Measurements from ENCODE around the gene FOXP1. TPM values are rescaled to one million over a fixed set of nuclear protein-coding genes. Genes with fewer than 3 reads are reported as not detected.

Gene FOXP1
- total RNA-seq, 3 donors from 2014 or later, result 61.9 to 267 (median 146) TPM

GRCh38 chr3:71578054-71578751, 5.3 kb downstream of the FOXP1 start:
- intact Hi-C loops (cut with DNase I; ENCODE audit: low total_unique reads), result no loop called here
- Histone ChIP-seq H3K36me3 (no peaks in the 10 kb centered on the region), H3K27ac (peak overlapping the region; percentile 53 to 99), H3K9me3 (no peaks in the 10 kb centered on the region), H3K4me3 (peak overlapping the region in 2 of 3 donors; percentile 31 to 73), H3K27me3 (no peaks in the 10 kb centered on the region), H3K4me1 (no peaks in the 10 kb centered on the region)
- TF ChIP-seq CTCF (IDR thresholded peaks at IDR 0.05) (no peak), POLR2AphosphoS5 (IDR thresholded peaks at IDR 0.05) (no peak), POLR2A (IDR thresholded peaks at IDR 0.05) (no peak)
- DNase-seq (ENCODE audit: low spot score in 2 of 2), result no peak

DNA sequence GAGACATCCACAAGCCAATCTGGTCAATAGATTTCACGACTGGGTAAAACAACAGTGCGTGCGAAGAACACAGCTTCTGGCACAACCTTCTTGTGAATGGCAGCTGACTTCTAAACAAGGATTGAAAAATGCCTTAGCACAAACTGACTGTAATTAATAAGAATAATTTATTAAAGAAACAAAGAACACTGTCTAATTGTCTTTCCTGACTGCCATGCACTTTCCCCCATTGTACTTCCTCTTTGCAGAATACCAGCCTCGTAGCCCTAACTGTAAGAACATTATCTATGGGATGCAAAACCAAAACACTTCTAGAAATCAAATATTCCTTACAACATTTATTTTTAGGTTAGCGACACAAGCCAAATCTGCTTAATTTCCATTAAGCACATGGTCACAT, 6.5 kb downstream of the FOXP1 start:
- no peak for DNase-seq (ENCODE audit: low spot score in 2 of 2)
- Histone ChIP-seq H3K36me3 (no peaks in the 10 kb centered on the region), H3K27me3 (no peaks in the 10 kb centered on the region), H3K4me1 (no peaks in the 10 kb centered on the region), H3K9me3 (no peaks in the 10 kb centered on the region), H3K27ac (peak overlapping the region; percentile 69 to 99), H3K4me3 (peak overlapping the region in 2 of 3 donors; percentile 33 to 73)
- intact Hi-C loops (cut with DNase I; ENCODE audit: low total_unique reads), result no loop called here
- TF ChIP-seq CTCF (IDR thresholded peaks at IDR 0.05), result no peak

- no peaks in the 10 kb centered on the region for H3K36me3 ChIP-seq
- H3K27ac ChIP-seq, result peak overlapping the region; percentile 73 to 99
- intact Hi-C loops (cut with DNase I; ENCODE audit: low total_unique reads), result no loop called here
- TF ChIP-seq POLR2A (IDR thresholded peaks at IDR 0.05) (no peak), POLR2AphosphoS5 (IDR thresholded peaks at IDR 0.05) (no peak), CTCF (IDR thresholded peaks at IDR 0.05) (no peak)
- DNase-seq (ENCODE audit: low spot score in 2 of 2), result no peak
- no peaks in the 10 kb centered on the region for H3K9me3 ChIP-seq
- no peaks in the 10 kb centered on the region for H3K27me3 ChIP-seq
- H3K4me1 ChIP-seq, result no peaks in the 10 kb centered on the region
- peak overlapping the region in 2 of 3 donors; percentile 6 to 73 for H3K4me3 ChIP-seq
Measured at GRCh38 chr3:71575433-71575832, 8.1 kb downstream of the FOXP1 start.

DNA sequence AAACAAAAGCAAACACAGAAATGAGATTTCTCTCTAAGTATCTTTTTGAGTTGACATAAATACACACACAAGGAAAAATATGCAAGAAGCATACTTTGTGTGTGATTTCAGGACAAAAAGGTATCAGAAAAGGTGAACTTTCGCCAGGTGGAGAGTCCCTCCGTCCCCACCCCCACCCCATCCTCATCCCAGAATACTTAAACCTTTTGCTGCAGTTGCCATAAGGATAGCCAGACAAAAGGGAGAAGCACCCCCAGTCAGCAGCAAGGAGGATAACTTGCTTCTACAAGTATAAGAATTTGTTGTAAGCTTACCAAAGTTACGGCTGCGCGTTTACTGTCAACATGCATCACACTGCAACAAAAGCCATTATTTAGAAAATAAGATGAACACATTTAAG, 10.3 kb downstream of the FOXP1 start:
- no peak for DNase-seq (ENCODE audit: low spot score in 2 of 2)
- intact Hi-C loops (cut with DNase I; ENCODE audit: low total_unique reads), result no loop called here
- H3K4me3 ChIP-seq, result peak overlapping the region in 1 of 3 donors; percentile 8
- H3K36me3 ChIP-seq, result no peaks in the 10 kb centered on the region
- no peaks in the 10 kb centered on the region for H3K4me1 ChIP-seq
- H3K27me3 ChIP-seq, result no peaks in the 10 kb centered on the region
- H3K9me3 ChIP-seq, result no peaks in the 10 kb centered on the region
- peak overlapping the region; percentile 36 to 99 for H3K27ac ChIP-seq
- TF ChIP-seq POLR2AphosphoS5 (IDR thresholded peaks at IDR 0.05), result no peak
- no peak for TF ChIP-seq CTCF (IDR thresholded peaks at IDR 0.05)
- no peak for TF ChIP-seq POLR2A (IDR thresholded peaks at IDR 0.05)

DNA sequence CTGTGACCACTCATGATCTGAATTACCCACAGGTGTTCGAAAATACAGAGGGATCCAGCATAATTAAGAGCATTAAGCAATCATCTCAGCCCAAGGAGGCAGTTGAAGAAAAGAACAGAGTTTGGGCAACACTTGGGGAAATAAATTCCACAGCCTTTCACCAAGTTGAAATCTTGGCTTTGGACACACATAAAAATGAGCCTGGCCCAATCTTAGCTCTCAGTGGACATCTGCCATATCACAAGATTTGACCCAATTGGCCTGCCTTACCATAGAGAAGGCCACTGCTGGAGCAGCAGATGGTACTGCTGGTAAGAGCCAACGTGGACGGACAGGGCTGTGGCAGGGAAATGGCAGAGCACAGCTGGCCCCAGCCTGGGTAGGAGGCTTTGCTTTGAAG, 13.0 kb downstream of the FOXP1 start:
- H3K9me3 ChIP-seq, result no peaks in the 10 kb centered on the region
- no peaks in the 10 kb centered on the region for H3K4me1 ChIP-seq
- intact Hi-C loops (cut with DNase I; ENCODE audit: low total_unique reads), result no loop called here
- no peaks in the 10 kb centered on the region for H3K27me3 ChIP-seq
- no peaks in the 10 kb centered on the region for H3K36me3 ChIP-seq
- H3K27ac ChIP-seq, result peak overlapping the region; percentile 4 to 44
- no peak for DNase-seq (ENCODE audit: low spot score in 2 of 2)
- TF ChIP-seq POLR2A (IDR thresholded peaks at IDR 0.05) (no peak), POLR2AphosphoS5 (IDR thresholded peaks at IDR 0.05) (peak in 1 of 3 donors; percentile 34)
- no peak overlapping the region for H3K4me3 ChIP-seq

All from breast epithelium (tissue), 4 donors.